PC-9 (cell line): ENCODE data around the gene GPHA2.

Source experiments
- CTCF ChIP-seq: fragments of 200-600 bp; sonication (generic); conservative IDR thresholded peaks from 2 replicates; pipeline ENCODE4 v1.6.1; 2017; ENCODE audit warnings: mixed run types, antibody characterized with exemption, mild to moderate bottlenecking, moderate library complexity
- EZH2 ChIP-seq: fragments of 200-600 bp; sonication (generic); IDR thresholded peaks from 2 replicates; pipeline ENCODE4 v1.8.0; 2017; ENCODE audit warnings: antibody characterized with exemption, low read depth

GRCh38 chr11:64936539-64936938 is 846 bp upstream of the GPHA2 start:
- TF ChIP-seq CTCF (no peak), EZH2 (no peak)
